Measurements from ENCODE around the gene STEAP4.

STEAP4 gene

DNA sequence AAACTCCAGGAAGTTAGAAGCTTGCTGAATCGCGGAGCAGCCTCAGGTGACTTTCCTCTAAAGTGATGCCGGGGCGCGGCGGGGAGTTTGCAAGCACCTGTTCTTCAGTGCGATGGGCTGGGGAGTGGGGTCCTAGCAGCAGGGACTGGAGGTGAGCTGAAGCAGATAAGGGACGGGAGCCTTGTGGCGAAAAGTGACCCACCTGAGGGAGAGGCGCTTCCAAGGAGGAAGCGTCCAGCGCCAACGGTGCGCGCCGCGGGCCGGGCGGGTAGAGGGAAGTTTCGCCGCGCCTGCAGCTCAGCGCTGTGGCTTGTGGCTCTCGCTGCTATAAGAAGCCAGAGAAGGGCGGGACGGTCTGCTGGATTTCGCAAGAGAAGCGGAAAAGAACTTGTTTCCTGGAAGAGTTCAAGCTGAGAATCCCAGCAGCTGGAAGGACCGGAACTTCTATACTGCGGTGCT is at the start of gene STEAP4:
Gene STEAP4, minus strand, starts transcription at position 305 of the 459 bp plus-strand sequence. CDS start 22,625 bp downstream, outside the sequence.
- peak within 1 kb of the TSS; percentile 21 for H3K4me3 ChIP-seq (ENCODE audit: low read depth, low read length)
- peak; percentile 39 for DNase-seq (ENCODE audit: low read depth, low spot score)
- in situ Hi-C loops (cut with HindIII; ENCODE audit: low sequenced_read_pairs), result no loop called here
- no peak for TF ChIP-seq CTCF (IDR thresholded peaks at IDR 0.05; ENCODE audit: low read depth, low read length)

DNA sequence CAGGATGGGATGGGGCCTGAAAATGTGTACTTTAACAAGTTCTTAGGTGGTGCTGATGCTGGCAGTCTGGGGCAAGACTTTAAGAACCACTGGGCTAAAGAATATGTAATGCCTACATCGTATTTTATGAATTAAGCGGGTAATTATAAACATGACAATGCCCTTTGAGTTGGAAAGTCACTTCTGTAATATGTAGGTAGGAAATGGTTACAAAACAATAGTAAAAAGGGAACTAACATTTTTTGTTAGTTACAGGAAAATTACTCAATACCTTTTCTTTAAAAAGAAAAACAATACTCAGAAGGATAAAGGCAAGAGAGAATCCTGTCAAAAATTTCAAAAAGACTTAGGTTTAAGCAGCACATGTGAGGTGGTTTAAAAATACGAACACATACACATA is 48.3 kb upstream of the STEAP4 start:
- H3K4me3 ChIP-seq (ENCODE audit: low read depth, low read length), result no peak overlapping the region
- no peak for TF ChIP-seq CTCF (IDR thresholded peaks at IDR 0.05; ENCODE audit: low read depth, low read length)
- no peak for DNase-seq (ENCODE audit: low read depth, low spot score)
- in situ Hi-C loops (cut with HindIII; ENCODE audit: low sequenced_read_pairs), result no loop called here

DNA sequence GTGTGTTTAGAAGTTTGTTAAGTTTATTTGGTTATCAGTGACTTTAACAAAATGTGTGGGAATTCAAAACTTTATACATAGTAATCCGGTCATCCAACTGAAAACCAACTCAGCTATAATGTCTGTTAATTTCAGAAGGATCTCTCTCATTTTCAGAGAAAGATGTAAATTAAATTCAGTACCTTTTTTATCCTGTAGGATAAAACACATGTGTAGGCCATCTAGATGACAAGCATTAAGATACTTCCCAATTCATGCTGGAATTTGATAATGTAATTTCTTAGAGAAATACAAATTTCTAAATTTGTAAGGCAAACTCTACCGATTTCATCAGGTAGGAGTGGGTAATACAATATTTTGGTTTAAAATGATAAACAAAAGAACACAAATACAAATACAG is 43.4 kb upstream of the STEAP4 start:
- DNase-seq (ENCODE audit: low read depth, low spot score), result no peak
- in situ Hi-C loops (cut with HindIII; ENCODE audit: low sequenced_read_pairs), result no loop called here
- TF ChIP-seq CTCF (IDR thresholded peaks at IDR 0.05; ENCODE audit: low read depth, low read length), result no peak
- H3K4me3 ChIP-seq (ENCODE audit: low read depth, low read length), result no peak overlapping the region

- no peak for DNase-seq (ENCODE audit: low read depth, low spot score)
- in situ Hi-C loops (cut with HindIII; ENCODE audit: low sequenced_read_pairs), result no loop called here
These were observed 40.8 kb upstream of the STEAP4 start for GRCh38 chr7:88347517-88347916.

GRCh38 chr7:88347090-88347489 is 40.4 kb upstream of the STEAP4 start:
- in situ Hi-C loops (cut with HindIII; ENCODE audit: low sequenced_read_pairs), result no loop called here
- no peak for DNase-seq (ENCODE audit: low read depth, low spot score)
- no peak for TF ChIP-seq CTCF (IDR thresholded peaks at IDR 0.05; ENCODE audit: low read depth, low read length)
- no peak overlapping the region for H3K4me3 ChIP-seq (ENCODE audit: low read depth, low read length)

More at GRCh38 chr7:88347517-88347916, 40.8 kb upstream of the STEAP4 start:
- no peak overlapping the region for H3K4me3 ChIP-seq (ENCODE audit: low read depth, low read length)
- TF ChIP-seq CTCF (IDR thresholded peaks at IDR 0.05; ENCODE audit: low read depth, low read length), result no peak

DNA sequence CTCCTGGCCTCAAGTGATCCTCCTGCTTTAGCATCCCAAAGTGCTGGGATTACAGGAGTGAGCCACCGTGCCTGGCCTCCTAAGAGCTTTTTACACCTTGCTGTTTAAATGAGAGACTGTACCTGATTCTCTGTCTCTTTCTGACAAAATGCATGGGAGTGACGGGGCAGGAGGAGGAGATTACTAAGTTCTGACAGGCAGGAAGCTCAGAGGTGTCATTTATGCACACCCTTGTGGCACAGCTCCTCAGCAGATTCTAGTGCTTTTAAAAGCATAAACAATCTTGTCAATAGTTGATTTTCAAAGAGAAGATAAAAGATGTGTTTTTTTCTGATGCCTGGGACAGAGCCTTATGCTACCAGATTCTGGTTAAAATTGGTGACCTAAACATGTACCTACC is 39.7 kb upstream of the STEAP4 start:
- H3K4me3 ChIP-seq (ENCODE audit: low read depth, low read length), result no peak overlapping the region
- in situ Hi-C loops (cut with HindIII; ENCODE audit: low sequenced_read_pairs), result no loop called here
- TF ChIP-seq CTCF (IDR thresholded peaks at IDR 0.05; ENCODE audit: low read depth, low read length), result no peak
- DNase-seq (ENCODE audit: low read depth, low spot score), result no peak

All from astrocyte of the spinal cord (primary cell).